ENCODE measurements around the gene PTGDR. TPM values are rescaled to one million over a fixed set of nuclear protein-coding genes. Genes with fewer than 3 reads are reported as not detected.

Gene PTGDR
- total and polyA plus RNA-seq, 2 of the 8 experiments (the other 6 are each of a cell fraction or from before 2014, with no cell fraction given) = 0.22 to 0.83 TPM

GRCh38 chr14:52263190-52263589 lies 4.3 kb upstream of the PTGDR start (continued):
- TF ChIP-seq CHD7 (IDR thresholded peaks at IDR 0.05; ENCODE audit: insufficient replicate concordance, low read length) = no peak
- TF ChIP-seq RAD21 (IDR thresholded peaks at IDR 0.05 in 1 of 2, conservative IDR thresholded peaks at IDR 0.05 in 1 of 2; ENCODE audit: low read depth in 2 of 2, low read length in 2 of 2) = no peak
- no peak for TF ChIP-seq TCF12 (IDR thresholded peaks at IDR 0.05; ENCODE audit: low read depth, low read length)
- no peak for TF ChIP-seq PHF8 (conservative IDR thresholded peaks at IDR 0.05; ENCODE audit: low read depth, low read length)
- TF ChIP-seq KDM4A (IDR thresholded peaks at IDR 0.05; ENCODE audit: low read depth, low read length, severe bottlenecking) = no peak
- TF ChIP-seq ZNF274 (IDR thresholded peaks at IDR 0.05; ENCODE audit: borderline replicate concordance, extremely low read depth, low read length) = no peak
- no peak for TF ChIP-seq SIRT6 (IDR thresholded peaks at IDR 0.05; ENCODE audit: low read length)

Data from H1 (cell line).